ENCODE results near the gene HOXA4. TPM values are rescaled to one million over a fixed set of nuclear protein-coding genes. Genes with fewer than 3 reads are reported as not detected.
A peak's percentile ranks its signal among the peaks of the same experiment; 100 is the strongest.

The HOXA4 gene
- total RNA-seq, 1 donor: 0.72 TPM

GRCh38 chr7:27168265-27168947, 37.8 kb upstream of the HOXA4 start:
- Histone ChIP-seq H3K36me3 (ENCODE audit: insufficient read depth, low read length) (peaks cover 26% of the 10 kb centered on the region), H3K4me3 (ENCODE audit: insufficient read depth, low read length) (peak overlapping the region; percentile 75), H3K27ac (ENCODE audit: low read depth, low read length) (peak overlapping the region; percentile 95), H3K27me3 (ENCODE audit: insufficient read depth, low read length) (no peaks in the 10 kb centered on the region), H3K9me3 (ENCODE audit: low read depth, low read length) (no peaks in the 10 kb centered on the region), H3K79me2 (ENCODE audit: insufficient read depth, low read length) (peaks cover 100% of the 10 kb centered on the region), H2AFZ (ENCODE audit: low read length) (peak overlapping the region; percentile 34), H3K4me2 (ENCODE audit: insufficient read depth, low read length) (peak overlapping the region; percentile 99), H4K20me1 (ENCODE audit: insufficient read depth, low read length) (peaks cover 20% of the 10 kb centered on the region), H3K4me1 (ENCODE audit: insufficient read depth, low read length) (peaks cover 24% of the 10 kb centered on the region)
- peak; percentile 87 for DNase-seq (ENCODE audit: insufficient read length, low spot score, missing footprints)
- TF ChIP-seq, protein P1, sequence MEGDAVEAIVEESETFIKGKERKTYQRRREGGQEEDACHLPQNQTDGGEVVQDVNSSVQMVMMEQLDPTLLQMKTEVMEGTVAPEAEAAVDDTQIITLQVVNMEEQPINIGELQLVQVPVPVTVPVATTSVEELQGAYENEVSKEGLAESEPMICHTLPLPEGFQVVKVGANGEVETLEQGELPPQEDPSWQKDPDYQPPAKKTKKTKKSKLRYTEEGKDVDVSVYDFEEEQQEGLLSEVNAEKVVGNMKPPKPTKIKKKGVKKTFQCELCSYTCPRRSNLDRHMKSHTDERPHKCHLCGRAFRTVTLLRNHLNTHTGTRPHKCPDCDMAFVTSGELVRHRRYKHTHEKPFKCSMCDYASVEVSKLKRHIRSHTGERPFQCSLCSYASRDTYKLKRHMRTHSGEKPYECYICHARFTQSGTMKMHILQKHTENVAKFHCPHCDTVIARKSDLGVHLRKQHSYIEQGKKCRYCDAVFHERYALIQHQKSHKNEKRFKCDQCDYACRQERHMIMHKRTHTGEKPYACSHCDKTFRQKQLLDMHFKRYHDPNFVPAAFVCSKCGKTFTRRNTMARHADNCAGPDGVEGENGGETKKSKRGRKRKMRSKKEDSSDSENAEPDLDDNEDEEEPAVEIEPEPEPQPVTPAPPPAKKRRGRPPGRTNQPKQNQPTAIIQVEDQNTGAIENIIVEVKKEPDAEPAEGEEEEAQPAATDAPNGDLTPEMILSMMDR (IDR thresholded peaks at IDR 0.05; ENCODE audit: extremely low read depth, low read depth, low read length): no peak

- TF ChIP-seq, protein P1 (IDR thresholded peaks at IDR 0.05; ENCODE audit: extremely low read depth, low read depth, low read length): no peak
- Histone ChIP-seq H3K27ac (ENCODE audit: low read depth, low read length) (peak overlapping the region; percentile 95), H4K20me1 (ENCODE audit: insufficient read depth, low read length) (peaks cover 24% of the 10 kb centered on the region), H3K36me3 (ENCODE audit: insufficient read depth, low read length) (peaks cover 30% of the 10 kb centered on the region), H3K27me3 (ENCODE audit: insufficient read depth, low read length) (no peaks in the 10 kb centered on the region), H2AFZ (ENCODE audit: low read length) (peak overlapping the region; percentile 34), H3K4me3 (ENCODE audit: insufficient read depth, low read length) (peak overlapping the region; percentile 75), H3K4me2 (ENCODE audit: insufficient read depth, low read length) (peak overlapping the region; percentile 99), H3K4me1 (ENCODE audit: insufficient read depth, low read length) (peaks cover 24% of the 10 kb centered on the region), H3K9me3 (ENCODE audit: low read depth, low read length) (no peaks in the 10 kb centered on the region), H3K79me2 (ENCODE audit: insufficient read depth, low read length) (peaks cover 100% of the 10 kb centered on the region)
- no peak for DNase-seq (ENCODE audit: insufficient read length, low spot score, missing footprints)
Measured at GRCh38 chr7:27167916-27168264, 37.3 kb upstream of the HOXA4 start.

- peak; percentile 92 for DNase-seq (ENCODE audit: insufficient read length, low spot score, missing footprints)
- Histone ChIP-seq H3K4me2 (ENCODE audit: insufficient read depth, low read length) (peak overlapping the region; percentile 99), H3K4me3 (ENCODE audit: insufficient read depth, low read length) (peak overlapping the region; percentile 75), H3K79me2 (ENCODE audit: insufficient read depth, low read length) (peaks cover 100% of the 10 kb centered on the region), H3K9me3 (ENCODE audit: low read depth, low read length) (no peaks in the 10 kb centered on the region), H3K27me3 (ENCODE audit: insufficient read depth, low read length) (no peaks in the 10 kb centered on the region), H3K27ac (ENCODE audit: low read depth, low read length) (peak overlapping the region; percentile 95), H4K20me1 (ENCODE audit: insufficient read depth, low read length) (peaks cover 17% of the 10 kb centered on the region), H3K36me3 (ENCODE audit: insufficient read depth, low read length) (peaks cover 26% of the 10 kb centered on the region), H2AFZ (ENCODE audit: low read length) (peak overlapping the region; percentile 9), H3K4me1 (ENCODE audit: insufficient read depth, low read length) (peaks cover 29% of the 10 kb centered on the region)
- TF ChIP-seq, protein P1 (IDR thresholded peaks at IDR 0.05; ENCODE audit: extremely low read depth, low read depth, low read length): no peak
Measured at GRCh38 chr7:27166531-27167505, 36.3 kb upstream of the HOXA4 start.
